GM23338 (cell line): ENCODE results near the gene NRL. TPM values are rescaled to one million over a fixed set of nuclear protein-coding genes. Genes with fewer than 3 reads are reported as not detected.

ENCODE experiments used
- ATAC-seq: fragments of 200-7000 bp; cut with Tn5 transposase; 3 replicates; pipeline ENCODE4 v1.9.1; 2020
- DNase-seq: peaks from one replicate; pipeline ENCODE4 v3.0.0-alpha.2; 2015; ENCODE audit warnings: low spot score
- H2AFZ ChIP-seq: fragments of 200-600 bp; sonication (generic); 2 replicates; pipeline ENCODE4 v1.8.0; 2016; ENCODE audit warnings: antibody characterized with exemption, mild to moderate bottlenecking, moderate library complexity
- H3F3A ChIP-seq: fragments of 200-600 bp; sonication (generic); replicated peaks from 2 replicates; pipeline ENCODE4 v1.8.0; 2017; ENCODE audit warnings: antibody characterized with exemption, mixed run types, low read depth
- H3K27ac ChIP-seq: fragments of 200-600 bp; sonication (generic); 2 replicates; pipeline ENCODE4 v1.6.1; 2016; ENCODE audit warnings: low read depth
- H3K27me3 ChIP-seq: fragments of 200-600 bp; sonication (generic); 2 replicates; pipeline ENCODE4 v1.8.0; 2016; ENCODE audit warnings: mild to moderate bottlenecking, mixed run types, moderate library complexity; ENCODE audit not compliant: insufficient read depth
- H3K36me3 ChIP-seq: fragments of 200-600 bp; sonication (generic); 2 replicates; pipeline ENCODE4 v1.8.0; 2016; ENCODE audit warnings: mild to moderate bottlenecking; ENCODE audit not compliant: insufficient read depth
- H3K4me1 ChIP-seq: fragments of 200-600 bp; sonication (generic); 2 replicates; pipeline ENCODE4 v1.8.0; 2016; ENCODE audit warnings: mild to moderate bottlenecking, moderate library complexity; ENCODE audit not compliant: insufficient read depth
- H3K4me2 ChIP-seq: fragments of 200-600 bp; sonication (generic); 2 replicates; pipeline ENCODE4 v1.7.1; 2017; ENCODE audit warnings: mixed run types
- H3K4me3 ChIP-seq: fragments of 200-600 bp; sonication (generic); 2 replicates; pipeline ENCODE4 v1.6.1; 2016; ENCODE audit warnings: mixed run types
- H3K79me2 ChIP-seq: fragments of 200-600 bp; sonication (generic); replicated peaks from 2 replicates; pipeline ENCODE4 v1.8.0; 2017; ENCODE audit warnings: mild to moderate bottlenecking; ENCODE audit not compliant: insufficient read depth
- H3K9me2 ChIP-seq: fragments of 200-600 bp; sonication (generic); 2 replicates; pipeline ENCODE4 v1.8.0; 2017; ENCODE audit not compliant: insufficient read depth
- H4K20me1 ChIP-seq: fragments of 200-600 bp; sonication (generic); replicated peaks from 2 replicates; pipeline ENCODE4 v1.8.0; 2017; ENCODE audit warnings: mild to moderate bottlenecking; ENCODE audit not compliant: insufficient read depth
- H3K27ac Mint-ChIP-seq: 2 replicates; pipeline ENCODE4 v1.8.0; 2020; ENCODE audit warnings: inconsistent platforms, mild to moderate bottlenecking, moderate library complexity, mixed read lengths
- H3K27me3 Mint-ChIP-seq: 3 replicates; pipeline ENCODE4 v1.8.0; 2022; ENCODE audit warnings: low read depth, mild to moderate bottlenecking, moderate library complexity, mixed read lengths, inconsistent platforms; ENCODE audit not compliant: insufficient read depth, poor library complexity
- H3K36me3 Mint-ChIP-seq: 3 replicates; pipeline ENCODE4 v1.8.0; 2021; ENCODE audit warnings: low read depth, mild to moderate bottlenecking, inconsistent platforms, moderate library complexity, mixed read lengths
- H3K4me1 Mint-ChIP-seq: 3 replicates; pipeline ENCODE4 v1.8.0; 2020; ENCODE audit warnings: mild to moderate bottlenecking, inconsistent platforms, mixed read lengths
- H3K4me3 Mint-ChIP-seq: 3 replicates; pipeline ENCODE4 v1.8.0; 2021; ENCODE audit warnings: moderate library complexity, mild to moderate bottlenecking, inconsistent platforms, mixed read lengths
- H3K9me3 Mint-ChIP-seq: 3 replicates; pipeline ENCODE4 v1.8.0; 2020; ENCODE audit warnings: moderate library complexity, mild to moderate bottlenecking, inconsistent platforms, mixed read lengths
- CREB1 ChIP-seq: fragments of 250-450 bp; sonication (Bioruptor Pico); IDR thresholded peaks from 2 replicates; pipeline ENCODE4 v1.5.0; 2020; ENCODE audit warnings: low read depth, mild to moderate bottlenecking, moderate library complexity
- CTCF ChIP-seq, 2 experiments: fragments of 200-600 bp in 1 of 2; sonication (generic) in 1 of 2; conservative IDR thresholded peaks; 2 replicates each; pipeline versions ENCODE4 v1.5.1 to v1.6.1; 2016 to 2017; ENCODE audit warnings: antibody characterized with exemption in 2 of 2, low read depth in 2 of 2, mild to moderate bottlenecking in 2 of 2, moderate library complexity in 1 of 2
- EZH2 ChIP-seq: fragments of 200-600 bp; sonication (generic); IDR thresholded peaks from one replicate; pipeline ENCODE4 v1.8.0; 2017; ENCODE audit warnings: antibody characterized with exemption, mild to moderate bottlenecking, low read depth; ENCODE audit not compliant: unreplicated experiment
- EZH2phosphoT487 ChIP-seq: fragments of 200-600 bp; sonication (generic); IDR thresholded peaks from one replicate; pipeline ENCODE4 v1.8.1; 2018; ENCODE audit warnings: antibody characterized with exemption; ENCODE audit not compliant: unreplicated experiment
- JUNB ChIP-seq: IDR thresholded peaks from one replicate; pipeline ENCODE4 v1.6.1; 2016; ENCODE audit warnings: antibody characterized with exemption; ENCODE audit not compliant: unreplicated experiment
- NANOG ChIP-seq: IDR thresholded peaks from 2 replicates; pipeline ENCODE4 v1.6.1; 2016; ENCODE audit warnings: antibody characterized with exemption, borderline replicate concordance
- ZNF114 ChIP-seq: fragments of 250-450 bp; sonication (Bioruptor Pico); IDR thresholded peaks from 2 replicates; pipeline ENCODE4 v1.5.0; 2020; ENCODE audit warnings: mild to moderate bottlenecking, moderate library complexity
- ZNF331 ChIP-seq: fragments of 250-450 bp; sonication (Bioruptor Pico); IDR thresholded peaks from 2 replicates; pipeline ENCODE4 v1.5.0; 2020; ENCODE audit warnings: low read depth, mild to moderate bottlenecking, moderate library complexity
- polyA plus RNA-seq: library from polyadenylated mRNA; unstranded; fragments of >200 nt; fragmentation: Nextera tagmentation; extraction: Ambion mirVana; gene quantifications from 2 replicates; pipeline ENCODE4 v1.2.1, GENCODE V29; 2016
- total RNA-seq: library from RNA; depleted of rRNA; stranded (reverse); fragments of >200 nt; shearing (Covaris generic); gene quantifications from 2 replicates; pipeline ENCODE4 v1.2.3, GENCODE V29; 2014
- TF ChIP-seq, protein P1 (sequence below): fragments of 250-450 bp; sonication (Bioruptor Pico); IDR thresholded peaks from 2 replicates; pipeline ENCODE4 v1.5.0; 2020; ENCODE audit warnings: mild to moderate bottlenecking, moderate library complexity
- TF ChIP-seq, protein P2 (sequence below): IDR thresholded peaks from 2 replicates; pipeline ENCODE4 v1.6.1; 2016; ENCODE audit warnings: antibody characterized with exemption

NRL gene
- total and polyA plus RNA-seq, 2 experiments from 2014 or later: 1.8 to 2.2 TPM

DNA sequence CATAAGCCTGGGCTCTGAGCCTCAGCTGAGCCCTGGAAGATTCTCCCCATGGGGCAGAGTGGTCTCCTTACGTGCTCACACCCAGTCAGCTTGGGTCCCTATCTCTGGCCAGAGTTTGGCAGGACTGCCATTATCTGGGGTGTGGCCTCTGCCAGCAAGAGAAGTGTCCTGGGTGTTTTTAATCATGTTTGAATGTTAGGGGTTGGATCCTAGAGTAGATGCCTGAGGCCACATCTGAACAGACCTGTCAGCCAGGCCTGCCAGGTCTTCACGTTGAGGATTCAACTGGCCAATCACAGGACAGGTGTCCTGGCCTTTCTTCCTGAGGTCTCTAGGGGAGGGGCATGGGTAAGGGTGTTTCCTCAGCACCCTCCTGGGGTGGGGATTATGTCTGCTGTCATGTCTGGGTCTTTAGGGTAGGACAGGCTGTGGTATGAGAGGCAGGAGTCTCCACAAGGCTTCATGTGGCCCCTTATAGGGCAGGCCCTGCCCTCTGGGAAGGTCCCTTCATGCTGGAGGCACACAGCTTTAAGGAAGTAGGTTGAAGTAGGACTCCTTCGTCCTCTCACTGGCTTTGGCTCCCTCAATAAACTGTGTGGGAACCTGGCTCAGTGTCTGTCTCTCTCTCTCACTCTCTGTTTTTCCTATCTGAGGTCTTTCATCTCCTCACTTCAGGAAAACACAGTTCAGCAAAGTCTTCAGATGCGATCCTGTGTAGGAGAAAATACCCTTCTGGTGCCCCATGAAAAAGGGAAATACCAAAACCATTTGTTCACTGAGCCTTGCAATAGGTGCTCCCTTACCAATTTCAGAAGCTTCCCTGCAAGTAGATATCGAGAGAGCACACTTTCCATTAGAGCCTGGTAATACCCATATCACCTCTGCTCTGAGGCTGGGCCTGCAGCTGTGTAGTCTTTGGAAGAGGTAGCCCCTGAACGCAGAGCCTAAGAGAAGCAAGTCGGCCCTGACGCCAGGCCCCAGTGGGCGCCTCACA is 9.0 kb upstream of the NRL start:
- peaks cover 13% of the 10 kb centered on the region; the same call in 1 of the 2 replicates for H3K36me3 ChIP-seq
- H3K9me2 ChIP-seq: no peaks in the 10 kb centered on the region
- TF ChIP-seq CTCF (conservative IDR thresholded peaks at IDR 0.05; ENCODE audit: low read depth in 2 of 2) (no peak), CREB1 (CRISPR knock-in tag) (no peak), JUNB (no peak), ZNF331 (CRISPR knock-in tag) (no peak), NANOG (no peak), EZH2phosphoT487 (no peak), ZNF114 (CRISPR knock-in tag) (no peak), EZH2 (no peak)
- TF ChIP-seq, protein P1, sequence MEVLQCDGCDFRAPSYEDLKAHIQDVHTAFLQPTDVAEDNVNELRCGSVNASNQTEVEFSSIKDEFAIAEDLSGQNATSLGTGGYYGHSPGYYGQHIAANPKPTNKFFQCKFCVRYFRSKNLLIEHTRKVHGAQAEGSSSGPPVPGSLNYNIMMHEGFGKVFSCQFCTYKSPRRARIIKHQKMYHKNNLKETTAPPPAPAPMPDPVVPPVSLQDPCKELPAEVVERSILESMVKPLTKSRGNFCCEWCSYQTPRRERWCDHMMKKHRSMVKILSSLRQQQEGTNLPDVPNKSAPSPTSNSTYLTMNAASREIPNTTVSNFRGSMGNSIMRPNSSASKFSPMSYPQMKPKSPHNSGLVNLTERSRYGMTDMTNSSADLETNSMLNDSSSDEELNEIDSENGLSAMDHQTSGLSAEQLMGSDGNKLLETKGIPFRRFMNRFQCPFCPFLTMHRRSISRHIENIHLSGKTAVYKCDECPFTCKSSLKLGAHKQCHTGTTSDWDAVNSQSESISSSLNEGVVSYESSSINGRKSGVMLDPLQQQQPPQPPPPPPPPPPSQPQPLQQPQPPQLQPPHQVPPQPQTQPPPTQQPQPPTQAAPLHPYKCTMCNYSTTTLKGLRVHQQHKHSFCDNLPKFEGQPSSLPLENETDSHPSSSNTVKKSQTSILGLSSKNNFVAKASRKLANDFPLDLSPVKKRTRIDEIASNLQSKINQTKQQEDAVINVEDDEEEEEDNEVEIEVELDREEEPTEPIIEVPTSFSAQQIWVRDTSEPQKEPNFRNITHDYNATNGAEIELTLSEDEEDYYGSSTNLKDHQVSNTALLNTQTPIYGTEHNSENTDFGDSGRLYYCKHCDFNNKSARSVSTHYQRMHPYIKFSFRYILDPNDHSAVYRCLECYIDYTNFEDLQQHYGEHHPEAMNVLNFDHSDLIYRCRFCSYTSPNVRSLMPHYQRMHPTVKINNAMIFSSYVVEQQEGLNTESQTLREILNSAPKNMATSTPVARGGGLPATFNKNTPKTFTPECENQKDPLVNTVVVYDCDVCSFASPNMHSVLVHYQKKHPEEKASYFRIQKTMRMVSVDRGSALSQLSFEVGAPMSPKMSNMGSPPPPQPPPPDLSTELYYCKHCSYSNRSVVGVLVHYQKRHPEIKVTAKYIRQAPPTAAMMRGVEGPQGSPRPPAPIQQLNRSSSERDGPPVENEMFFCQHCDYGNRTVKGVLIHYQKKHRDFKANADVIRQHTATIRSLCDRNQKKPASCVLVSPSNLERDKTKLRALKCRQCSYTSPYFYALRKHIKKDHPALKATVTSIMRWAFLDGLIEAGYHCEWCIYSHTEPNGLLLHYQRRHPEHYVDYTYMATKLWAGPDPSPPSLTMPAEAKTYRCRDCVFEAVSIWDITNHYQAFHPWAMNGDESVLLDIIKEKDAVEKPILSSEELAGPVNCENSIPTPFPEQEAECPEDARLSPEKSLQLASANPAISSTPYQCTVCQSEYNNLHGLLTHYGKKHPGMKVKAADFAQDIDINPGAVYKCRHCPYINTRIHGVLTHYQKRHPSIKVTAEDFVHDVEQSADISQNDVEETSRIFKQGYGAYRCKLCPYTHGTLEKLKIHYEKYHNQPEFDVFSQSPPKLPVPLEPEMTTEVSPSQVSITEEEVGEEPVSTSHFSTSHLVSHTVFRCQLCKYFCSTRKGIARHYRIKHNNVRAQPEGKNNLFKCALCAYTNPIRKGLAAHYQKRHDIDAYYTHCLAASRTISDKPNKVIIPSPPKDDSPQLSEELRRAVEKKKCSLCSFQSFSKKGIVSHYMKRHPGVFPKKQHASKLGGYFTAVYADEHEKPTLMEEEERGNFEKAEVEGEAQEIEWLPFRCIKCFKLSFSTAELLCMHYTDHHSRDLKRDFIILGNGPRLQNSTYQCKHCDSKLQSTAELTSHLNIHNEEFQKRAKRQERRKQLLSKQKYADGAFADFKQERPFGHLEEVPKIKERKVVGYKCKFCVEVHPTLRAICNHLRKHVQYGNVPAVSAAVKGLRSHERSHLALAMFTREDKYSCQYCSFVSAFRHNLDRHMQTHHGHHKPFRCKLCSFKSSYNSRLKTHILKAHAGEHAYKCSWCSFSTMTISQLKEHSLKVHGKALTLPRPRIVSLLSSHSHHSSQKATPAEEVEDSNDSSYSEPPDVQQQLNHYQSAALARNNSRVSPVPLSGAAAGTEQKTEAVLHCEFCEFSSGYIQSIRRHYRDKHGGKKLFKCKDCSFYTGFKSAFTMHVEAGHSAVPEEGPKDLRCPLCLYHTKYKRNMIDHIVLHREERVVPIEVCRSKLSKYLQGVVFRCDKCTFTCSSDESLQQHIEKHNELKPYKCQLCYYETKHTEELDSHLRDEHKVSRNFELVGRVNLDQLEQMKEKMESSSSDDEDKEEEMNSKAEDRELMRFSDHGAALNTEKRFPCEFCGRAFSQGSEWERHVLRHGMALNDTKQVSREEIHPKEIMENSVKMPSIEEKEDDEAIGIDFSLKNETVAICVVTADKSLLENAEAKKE (CRISPR knock-in tag): no peak
- TF ChIP-seq, protein P2, sequence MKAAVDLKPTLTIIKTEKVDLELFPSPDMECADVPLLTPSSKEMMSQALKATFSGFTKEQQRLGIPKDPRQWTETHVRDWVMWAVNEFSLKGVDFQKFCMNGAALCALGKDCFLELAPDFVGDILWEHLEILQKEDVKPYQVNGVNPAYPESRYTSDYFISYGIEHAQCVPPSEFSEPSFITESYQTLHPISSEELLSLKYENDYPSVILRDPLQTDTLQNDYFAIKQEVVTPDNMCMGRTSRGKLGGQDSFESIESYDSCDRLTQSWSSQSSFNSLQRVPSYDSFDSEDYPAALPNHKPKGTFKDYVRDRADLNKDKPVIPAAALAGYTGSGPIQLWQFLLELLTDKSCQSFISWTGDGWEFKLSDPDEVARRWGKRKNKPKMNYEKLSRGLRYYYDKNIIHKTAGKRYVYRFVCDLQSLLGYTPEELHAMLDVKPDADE: no peak
- ATAC-seq: peak; percentile 44
- no peak overlapping the region for H3K4me2 ChIP-seq
- Mint-ChIP-seq H3K4me3 (no peak overlapping the region), H3K4me1 (no peaks in the 10 kb centered on the region), H3K27me3 (no peaks in the 10 kb centered on the region), H3K36me3 (peaks cover 41% of the 10 kb centered on the region), H3K27ac (no peak overlapping the region), H3K9me3 (no peaks in the 10 kb centered on the region)
- H3K27ac ChIP-seq: no peak overlapping the region
- H2AFZ ChIP-seq: no peak overlapping the region
- H3F3A ChIP-seq: no peaks in the 10 kb centered on the region
- no peaks in the 10 kb centered on the region; the same call in 1 of the 2 replicates for H4K20me1 ChIP-seq
- no peaks in the 10 kb centered on the region for H3K79me2 ChIP-seq
- H3K27me3 ChIP-seq: no peaks in the 10 kb centered on the region
- H3K4me1 ChIP-seq: no peaks in the 10 kb centered on the region
- no peak overlapping the region for H3K4me3 ChIP-seq
- DNase-seq: no peak
